MM.1S (cell line): Measurements from ENCODE around the gene TCF15.

Experiments
- EZH2 ChIP-seq: fragments of 300-600 bp; sonication (generic); optimal IDR thresholded peaks from 2 replicates; pipeline ENCODE3; 2017; ENCODE audit warnings: low read depth, mild to moderate bottlenecking, antibody characterized with exemption, low read length, mixed read lengths
- EZH2phosphoT487 ChIP-seq: fragments of 300-600 bp; sonication (generic); IDR thresholded peaks from 2 replicates; pipeline ENCODE4 v1.6.1; 2018; ENCODE audit warnings: antibody characterized with exemption, low read length
- TF ChIP-seq, protein P1 (sequence below): fragments of 300-600 bp; sonication (generic); IDR thresholded peaks from 2 replicates; pipeline ENCODE4 v1.5.1; 2016; ENCODE audit warnings: antibody characterized with exemption, low read length, mixed read lengths

DNA sequence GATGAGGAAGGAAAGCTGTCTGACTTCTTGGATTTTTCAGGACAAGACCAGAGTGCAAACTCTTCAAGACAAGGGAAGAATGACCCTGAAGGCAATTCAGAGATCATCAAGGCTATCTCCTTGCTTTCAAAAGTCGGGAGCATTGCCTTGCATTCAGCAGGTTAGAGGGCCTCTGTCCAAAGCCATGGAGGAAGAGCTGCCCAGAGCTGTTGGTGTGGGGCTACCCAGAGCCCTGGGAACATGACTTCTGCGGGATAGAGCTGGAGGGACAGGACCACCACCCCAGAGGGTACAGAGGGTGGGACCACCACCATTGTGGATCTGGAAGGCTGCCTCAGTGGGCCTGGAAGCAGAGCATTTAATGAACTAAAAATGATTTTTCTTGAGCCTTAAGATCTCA is 48.1 kb upstream of the TCF15 start:
- TF ChIP-seq, protein P1, sequence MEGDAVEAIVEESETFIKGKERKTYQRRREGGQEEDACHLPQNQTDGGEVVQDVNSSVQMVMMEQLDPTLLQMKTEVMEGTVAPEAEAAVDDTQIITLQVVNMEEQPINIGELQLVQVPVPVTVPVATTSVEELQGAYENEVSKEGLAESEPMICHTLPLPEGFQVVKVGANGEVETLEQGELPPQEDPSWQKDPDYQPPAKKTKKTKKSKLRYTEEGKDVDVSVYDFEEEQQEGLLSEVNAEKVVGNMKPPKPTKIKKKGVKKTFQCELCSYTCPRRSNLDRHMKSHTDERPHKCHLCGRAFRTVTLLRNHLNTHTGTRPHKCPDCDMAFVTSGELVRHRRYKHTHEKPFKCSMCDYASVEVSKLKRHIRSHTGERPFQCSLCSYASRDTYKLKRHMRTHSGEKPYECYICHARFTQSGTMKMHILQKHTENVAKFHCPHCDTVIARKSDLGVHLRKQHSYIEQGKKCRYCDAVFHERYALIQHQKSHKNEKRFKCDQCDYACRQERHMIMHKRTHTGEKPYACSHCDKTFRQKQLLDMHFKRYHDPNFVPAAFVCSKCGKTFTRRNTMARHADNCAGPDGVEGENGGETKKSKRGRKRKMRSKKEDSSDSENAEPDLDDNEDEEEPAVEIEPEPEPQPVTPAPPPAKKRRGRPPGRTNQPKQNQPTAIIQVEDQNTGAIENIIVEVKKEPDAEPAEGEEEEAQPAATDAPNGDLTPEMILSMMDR = no peak
- TF ChIP-seq EZH2 (no peak), EZH2phosphoT487 (no peak)
